Right atrium auricular region (tissue), 2 donors: Measurements from ENCODE around the gene SH2D1B. TPM values are rescaled to one million over a fixed set of nuclear protein-coding genes. Genes with fewer than 3 reads are reported as not detected.

Experiments used
- DNase-seq: peaks from one replicate; pipeline ENCODE4 v3.0.0-alpha.2; 2019; ENCODE audit warnings: low spot score
- H3K27ac ChIP-seq, 2 donors: fragments of 200-600 bp; sonication (generic); 1 replicate in 1 of 2; 2 replicates in 1 of 2; pipeline ENCODE4 v1.5.1; 2016 to 2019
- H3K27me3 ChIP-seq, 2 donors: fragments of 200-600 bp; sonication (generic); one replicate each; pipeline versions ENCODE4 v1.5.1 to v1.6.0; 2017 to 2019
- H3K36me3 ChIP-seq: fragments of 200-600 bp; sonication (generic); one replicate; pipeline ENCODE4 v1.5.1; 2016
- H3K4me1 ChIP-seq, 2 donors: fragments of 200-600 bp; sonication (generic); one replicate each; pipeline versions ENCODE4 v1.5.1 to v1.6.0; 2017 to 2019
- H3K4me3 ChIP-seq, 2 donors: fragments of 200-600 bp; sonication (generic); 1 replicate in 1 of 2; 2 replicates in 1 of 2; pipeline ENCODE4 v1.5.1; 2017 to 2019; ENCODE audit warnings: mild to moderate bottlenecking in 1 of 2, moderate library complexity in 1 of 2
- H3K9me3 ChIP-seq, 2 donors: fragments of 200-600 bp; sonication (generic); one replicate each; pipeline ENCODE4 v1.5.1; 2019
- CTCF ChIP-seq, 2 donors: fragments of 200-600 bp; sonication (generic); IDR thresholded peaks; one replicate each; pipeline ENCODE4 v1.5.1; 2019; ENCODE audit warnings: antibody characterized with exemption in 2 of 2
- total RNA-seq, 2 donors: library from RNA; depleted of rRNA; stranded (reverse); fragments of >200 nt; gene quantifications; one replicate each; pipeline ENCODE4 v1.1.0, GENCODE V29; 2016

Gene SH2D1B
- total RNA-seq, 2 donors from 2014 or later = 0.16 TPM; not detected in 1

DNA sequence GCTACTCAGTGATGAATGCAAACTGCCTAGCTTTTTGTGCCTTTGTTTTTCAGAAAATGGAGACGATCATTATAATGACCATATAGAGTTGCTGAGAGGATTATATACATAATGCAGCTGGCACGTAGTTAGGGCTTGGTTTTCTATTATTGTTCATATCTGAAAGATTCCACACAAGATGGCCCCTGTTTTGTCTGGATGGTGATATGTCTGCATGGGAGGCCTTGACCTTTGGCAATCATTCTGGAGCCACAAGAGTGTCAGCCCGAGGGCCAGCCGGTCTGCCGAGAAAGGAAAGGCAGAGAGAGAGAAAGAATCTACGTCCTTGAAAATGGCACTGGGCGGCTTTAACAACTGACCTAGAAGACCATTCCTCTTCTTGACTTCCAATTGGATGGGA is 5.7 kb upstream of the SH2D1B start:
- Histone ChIP-seq H3K9me3 (peaks cover 0 to 8% of the 10 kb centered on the region in 2 donors), H3K27me3 (no peaks in the 10 kb centered on the region), H3K4me1 (no peaks in the 10 kb centered on the region), H3K4me3 (no peak overlapping the region), H3K27ac (no peak overlapping the region), H3K36me3 (no peaks in the 10 kb centered on the region)
- no peak for TF ChIP-seq CTCF (IDR thresholded peaks at IDR 0.05)
- no peak for DNase-seq

DNA sequence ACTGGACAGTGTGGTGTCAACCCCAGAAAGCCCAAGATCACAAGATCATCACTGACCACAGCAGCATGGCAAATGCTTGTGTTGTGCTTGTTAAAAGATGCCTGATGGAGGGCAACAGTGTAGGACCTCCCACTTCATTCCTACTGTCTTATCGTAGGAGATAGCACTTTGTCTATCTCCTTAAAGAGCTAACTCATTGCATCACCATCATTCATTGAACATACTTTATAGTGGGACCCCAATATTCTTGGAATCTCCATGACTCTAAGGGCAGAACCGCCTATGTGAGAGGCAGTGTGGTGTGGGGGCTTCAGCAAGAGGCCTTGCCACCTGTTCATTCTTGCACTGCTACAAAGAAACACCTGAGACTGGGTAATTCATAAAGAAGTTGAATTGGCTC is 5.0 kb upstream of the SH2D1B start:
- TF ChIP-seq CTCF (IDR thresholded peaks at IDR 0.05) = no peak
- Histone ChIP-seq H3K27me3 (no peaks in the 10 kb centered on the region), H3K4me1 (no peaks in the 10 kb centered on the region), H3K4me3 (no peak overlapping the region), H3K27ac (no peak overlapping the region), H3K9me3 (peaks cover 0 to 8% of the 10 kb centered on the region in 2 donors), H3K36me3 (no peaks in the 10 kb centered on the region)
- no peak for DNase-seq

- H3K36me3 ChIP-seq = no peaks in the 10 kb centered on the region
- H3K4me3 ChIP-seq = no peak overlapping the region
- no peak for DNase-seq
- no peak overlapping the region for H3K27ac ChIP-seq
- no peaks in the 10 kb centered on the region for H3K27me3 ChIP-seq
- TF ChIP-seq CTCF (IDR thresholded peaks at IDR 0.05) = no peak
- no peaks in the 10 kb centered on the region for H3K4me1 ChIP-seq
- peaks cover 0 to 8% of the 10 kb centered on the region in 2 donors for H3K9me3 ChIP-seq
Measured at GRCh38 chr1:162416215-162416614, 4.3 kb upstream of the SH2D1B start.

DNA sequence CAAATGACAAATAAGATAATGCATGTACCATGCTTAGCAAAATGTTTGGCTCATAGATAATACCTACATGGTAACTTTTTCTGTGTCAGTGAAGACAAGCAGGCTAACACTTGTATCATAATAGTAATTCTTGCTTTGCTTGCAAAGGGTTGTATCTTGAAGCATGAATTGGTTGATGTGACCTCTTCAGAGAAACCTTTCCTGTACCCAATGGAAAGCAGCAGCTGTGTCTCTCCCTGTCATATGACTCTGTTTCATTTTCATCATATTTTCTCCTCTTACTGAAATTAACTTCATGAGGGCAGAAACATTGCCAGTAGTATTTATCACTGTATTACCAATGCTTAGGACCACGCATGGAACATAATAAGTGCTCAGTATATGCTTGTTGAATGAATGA is 4.4 kb downstream of the SH2D1B start:
- Histone ChIP-seq H3K9me3 (no peaks in the 10 kb centered on the region), H3K4me1 (no peaks in the 10 kb centered on the region), H3K27me3 (no peaks in the 10 kb centered on the region), H3K27ac (no peak overlapping the region), H3K4me3 (no peak overlapping the region), H3K36me3 (no peaks in the 10 kb centered on the region)
- TF ChIP-seq CTCF (IDR thresholded peaks at IDR 0.05) = no peak
- no peak for DNase-seq

DNA sequence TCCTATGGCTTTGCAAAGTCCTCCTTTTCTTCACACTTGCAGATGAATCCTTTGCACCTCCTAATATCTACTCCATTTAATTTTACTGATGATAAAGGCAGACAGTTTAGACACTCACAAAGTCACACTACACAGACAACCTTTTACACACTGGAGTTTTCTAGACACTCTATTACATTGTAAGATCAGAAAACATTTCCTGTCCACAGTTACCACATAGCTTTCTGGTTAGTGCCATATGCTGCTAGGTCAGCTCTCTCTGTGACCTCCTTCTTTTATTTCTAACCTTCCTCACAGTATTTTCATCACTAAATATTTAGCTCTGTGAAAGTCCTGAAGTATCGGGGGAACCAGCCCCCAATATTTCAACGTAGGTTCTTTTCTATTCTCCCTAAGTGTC is 5.1 kb downstream of the SH2D1B start:
- H3K36me3 ChIP-seq = no peaks in the 10 kb centered on the region
- no peak for DNase-seq
- no peaks in the 10 kb centered on the region for H3K9me3 ChIP-seq
- no peaks in the 10 kb centered on the region for H3K27me3 ChIP-seq
- TF ChIP-seq CTCF (IDR thresholded peaks at IDR 0.05) = no peak
- no peak overlapping the region for H3K27ac ChIP-seq
- H3K4me1 ChIP-seq = no peaks in the 10 kb centered on the region
- no peak overlapping the region for H3K4me3 ChIP-seq

GRCh38 chr1:162405800-162406199 is 6.1 kb downstream of the SH2D1B start:
- H3K9me3 ChIP-seq = no peaks in the 10 kb centered on the region
- H3K4me1 ChIP-seq = no peaks in the 10 kb centered on the region
- no peak overlapping the region for H3K4me3 ChIP-seq
- no peak for TF ChIP-seq CTCF (IDR thresholded peaks at IDR 0.05)
- H3K27me3 ChIP-seq = no peaks in the 10 kb centered on the region
- no peak overlapping the region for H3K27ac ChIP-seq
- DNase-seq = no peak
- no peaks in the 10 kb centered on the region for H3K36me3 ChIP-seq
